H1 (cell line): ENCODE measurements around the gene RUVBL2. TPM values are rescaled to one million over a fixed set of nuclear protein-coding genes. Genes with fewer than 3 reads are reported as not detected.

Source experiments
- CTCF ChIA-PET: fragments of 300-600 bp; sonication (Branson Sonifier 250); formaldehyde crosslinking; loops from one replicate; lab custom pipeline; 2021; ENCODE audit not compliant: partially characterized antibody; lab: Charles Lee
- POLR2A ChIA-PET: fragments of 300-600 bp; sonication (Branson Sonifier 250); formaldehyde crosslinking; loops from one replicate; lab custom pipeline; 2021; ENCODE audit warnings: inconsistent platforms; ENCODE audit not compliant: partially characterized antibody; lab: Charles Lee
- DNase-seq, 2 experiments: peaks; one replicate each; pipeline versions ENCODE4 v3.0.0 to v3.0.0-alpha.2; 2010 to 2022; ENCODE audit warnings: low spot score in 2 of 2, low read depth in 1 of 2, mixed read lengths in 1 of 2
- FAIRE-seq: peaks from 2 replicates; lab custom pipeline; 2011; peaks lifted over from hg19 to GRCh38; lab: Jason Lieb, UNC
- H2AFZ ChIP-seq: 2 replicates; pipeline ENCODE4 v1.8.1; 2012; ENCODE audit warnings: low read length, inconsistent platforms
- H2AK5ac ChIP-seq: 2 replicates; pipeline ENCODE4 v1.6.1; 2013; ENCODE audit warnings: low read depth, low read length
- H2BK120ac ChIP-seq: replicated peaks from 2 replicates; pipeline ENCODE3; 2013; ENCODE audit warnings: low read depth, low read length, inconsistent platforms
- H2BK12ac ChIP-seq: 2 replicates; pipeline ENCODE4 v1.6.1; 2013; ENCODE audit warnings: low read depth, low read length
- H2BK15ac ChIP-seq: 2 replicates; pipeline ENCODE4 v1.6.1; 2013; ENCODE audit warnings: low read length
- H2BK20ac ChIP-seq: 2 replicates; pipeline ENCODE4 v1.6.1; 2013; ENCODE audit warnings: low read length
- H2BK5ac ChIP-seq: 2 replicates; pipeline ENCODE4 v1.6.1; 2013; ENCODE audit warnings: low read depth, low read length
- H3K14ac ChIP-seq: 2 replicates; pipeline ENCODE4 v1.6.1; 2013; ENCODE audit warnings: inconsistent platforms; ENCODE audit not compliant: insufficient read length
- H3K18ac ChIP-seq: 2 replicates; pipeline ENCODE4 v1.6.1; 2013; ENCODE audit warnings: low read length; ENCODE audit errors: extremely low read depth
- H3K23ac ChIP-seq: 2 replicates; pipeline ENCODE4 v1.6.1; 2013; ENCODE audit warnings: inconsistent platforms; ENCODE audit not compliant: insufficient read length
- H3K23me2 ChIP-seq: 2 replicates; pipeline ENCODE4 v1.6.1; 2013; ENCODE audit warnings: low read depth, low read length
- H3K27ac ChIP-seq: 2 replicates; pipeline ENCODE4 v1.6.1; 2011; ENCODE audit warnings: low read depth, low read length, inconsistent platforms
- H3K27me3 ChIP-seq, 4 experiments: replicated peaks in 1 of 4; 1 replicate in 1 of 4; 2 replicates in 3 of 4; pipeline versions ENCODE4 v1.6.1 to v1.8.1; 2011 to 2013; ENCODE audit warnings: low read length in 3 of 4, mild to moderate bottlenecking in 3 of 4, inconsistent platforms in 2 of 4, mixed read lengths in 2 of 4, moderate library complexity in 1 of 4; ENCODE audit not compliant: control insufficient read depth in 3 of 4, insufficient read depth in 3 of 4; ENCODE audit errors: extremely low read depth in 1 of 4
- H3K36me3 ChIP-seq, 4 experiments: 2 replicates each; pipeline versions ENCODE4 v1.6.1 to v1.8.1; 2011 to 2013; ENCODE audit warnings: mild to moderate bottlenecking in 4 of 4, low read length in 3 of 4, moderate library complexity in 2 of 4, control low read depth in 1 of 4, inconsistent platforms in 1 of 4; ENCODE audit not compliant: insufficient read depth in 4 of 4, control insufficient read depth in 2 of 4
- H3K4ac ChIP-seq: replicated peaks from 2 replicates; pipeline ENCODE3; 2013; ENCODE audit warnings: low read length, low read depth, mixed read lengths, inconsistent platforms; ENCODE audit not compliant: insufficient read length
- H3K4me1 ChIP-seq, 4 experiments: replicated peaks in 1 of 4; 1 replicate in 1 of 4; 2 replicates in 3 of 4; pipeline versions ENCODE4 v1.6.1 to v1.8.1; 2011 to 2013; ENCODE audit warnings: low read length in 3 of 4, inconsistent platforms in 2 of 4, mixed read lengths in 1 of 4; ENCODE audit not compliant: insufficient read depth in 4 of 4, control insufficient read depth in 3 of 4
- H3K4me2 ChIP-seq, 2 experiments: 2 replicates each; pipeline versions ENCODE4 v1.6.1 to v1.8.1; 2011 to 2013; ENCODE audit warnings: low read depth in 2 of 2, low read length in 2 of 2, control low read depth in 1 of 2, inconsistent platforms in 1 of 2, mild to moderate bottlenecking in 1 of 2; ENCODE audit not compliant: insufficient read depth in 1 of 2
- H3K4me3 ChIP-seq, 4 experiments: fragments of 200-600, 300-600 bp in 1 of 4; sonication (generic), shearing (Covaris generic), sonication (Bioruptor Twin) in 1 of 4; 2 replicates each; pipeline versions ENCODE4 v1.5.1 to v1.8.1; 2011 to 2016; ENCODE audit warnings: low read length in 4 of 4, low read depth in 3 of 4, control low read depth in 2 of 4, inconsistent platforms in 2 of 4, mild to moderate bottlenecking in 2 of 4, mixed read lengths in 1 of 4, moderate library complexity in 1 of 4; ENCODE audit not compliant: insufficient read depth in 2 of 4; ENCODE audit errors: extremely low read depth in 1 of 4
- H3K56ac ChIP-seq: replicated peaks from 2 replicates; pipeline ENCODE3; 2013; ENCODE audit warnings: low read depth, mild to moderate bottlenecking, mixed read lengths, low read length, inconsistent platforms; ENCODE audit not compliant: insufficient read length
- H3K79me1 ChIP-seq: 2 replicates; pipeline ENCODE4 v1.6.1; 2013; ENCODE audit warnings: low read depth, low read length, control low read depth
- H3K79me2 ChIP-seq, 2 experiments: 2 replicates each; pipeline versions ENCODE4 v1.6.1 to v1.8.1; 2012 to 2013; ENCODE audit warnings: low read length in 2 of 2, mild to moderate bottlenecking in 2 of 2, inconsistent platforms in 1 of 2; ENCODE audit not compliant: insufficient read depth in 2 of 2, control insufficient read depth in 1 of 2
- H3K9ac ChIP-seq, 4 experiments: replicated peaks in 1 of 4; 1 replicate in 1 of 4; 2 replicates in 3 of 4; pipeline versions ENCODE4 v1.6.1 to v1.8.1; 2011 to 2013; ENCODE audit warnings: low read depth in 3 of 4, low read length in 3 of 4, control low read depth in 2 of 4, mild to moderate bottlenecking in 2 of 4, moderate library complexity in 2 of 4, inconsistent platforms in 1 of 4; ENCODE audit errors: extremely low read depth in 1 of 4
- H3K9me3 ChIP-seq, 2 experiments: 2 replicates each; pipeline versions ENCODE4 v1.6.1 to v1.8.1; 2012 to 2013; ENCODE audit warnings: mild to moderate bottlenecking in 2 of 2, moderate library complexity in 2 of 2, control low read depth in 1 of 2, inconsistent platforms in 1 of 2, low read depth in 1 of 2, low read length in 1 of 2, mixed read lengths in 1 of 2; ENCODE audit not compliant: insufficient read depth in 2 of 2
- H4K20me1 ChIP-seq, 2 experiments: replicated peaks in 1 of 2; 2 replicates each; pipeline versions ENCODE3 to v1.8.1; 2011 to 2013; ENCODE audit warnings: inconsistent platforms in 2 of 2, low read length in 2 of 2, mild to moderate bottlenecking in 1 of 2; ENCODE audit not compliant: insufficient read depth in 2 of 2, control insufficient read depth in 1 of 2
- H4K5ac ChIP-seq: 2 replicates; pipeline ENCODE4 v1.6.1; 2013; ENCODE audit warnings: low read length, low read depth, mixed read lengths, inconsistent platforms; ENCODE audit not compliant: insufficient read length
- H4K8ac ChIP-seq: 2 replicates; pipeline ENCODE4 v1.8.0; 2013; ENCODE audit warnings: mild to moderate bottlenecking, moderate library complexity, low read length, inconsistent platforms; ENCODE audit not compliant: insufficient read depth; ENCODE audit errors: extremely low read depth
- H4K91ac ChIP-seq: replicated peaks from 2 replicates; pipeline ENCODE3; 2013; ENCODE audit warnings: low read length, mixed read lengths, inconsistent platforms; ENCODE audit not compliant: insufficient read length
- ATF2 ChIP-seq: IDR thresholded peaks from 2 replicates; pipeline ENCODE4 v1.6.1; 2012; ENCODE audit warnings: low read length, inconsistent platforms
- ATF3 ChIP-seq: IDR thresholded peaks from 2 replicates; pipeline ENCODE4 v1.6.1; 2011; ENCODE audit warnings: low read depth, mild to moderate bottlenecking, low read length; ENCODE audit not compliant: insufficient read depth
- CBX8 ChIP-seq: fragments of 300-800, 300-1000 bp; sonication (generic); IDR thresholded peaks from 2 replicates; pipeline ENCODE4 v1.7.1; 2016; ENCODE audit warnings: low read depth, low read length, borderline replicate concordance
- KDM4A ChIP-seq: IDR thresholded peaks from one replicate; pipeline ENCODE4 v1.7.1; 2012; ENCODE audit warnings: low read depth, mild to moderate bottlenecking, moderate library complexity, low read length, inconsistent platforms; ENCODE audit not compliant: severe bottlenecking
- NANOG ChIP-seq: IDR thresholded peaks from 2 replicates; pipeline ENCODE4 v1.6.1; 2011; ENCODE audit warnings: low read length, low read depth, mild to moderate bottlenecking, inconsistent platforms; ENCODE audit not compliant: insufficient read depth, poor library complexity, severe bottlenecking
- PHF8 ChIP-seq: fragments of 200-600 bp; sonication (generic); conservative IDR thresholded peaks from 2 replicates; pipeline ENCODE4 v1.7.1; 2012; ENCODE audit warnings: low read depth, mild to moderate bottlenecking, inconsistent platforms, low read length, moderate library complexity
- SRF ChIP-seq: IDR thresholded peaks from 2 replicates; pipeline ENCODE4 v1.6.1; 2011; ENCODE audit warnings: mild to moderate bottlenecking, low read depth, low read length, moderate library complexity
- TCF12 ChIP-seq: IDR thresholded peaks from 2 replicates; pipeline ENCODE4 v1.6.1; 2011; ENCODE audit warnings: low read depth, mild to moderate bottlenecking, low read length
- TEAD4 ChIP-seq: IDR thresholded peaks from 2 replicates; pipeline ENCODE4 v1.6.1; 2012; ENCODE audit warnings: low read depth, low read length, inconsistent platforms, mixed read lengths
- WGBS, 2 experiments: shearing (Covaris generic) in 1 of 2; methylation state at CpG; one replicate each; pipeline versions ENCODE4 v1.1.6 to v1.1.7; 2013 to 2015; ENCODE audit warnings: low lambda C conversion rate in 2 of 2, mixed read lengths in 2 of 2, inconsistent platforms in 1 of 2, low coverage in 1 of 2, missing lambda C conversion rate in 1 of 2; ENCODE audit not compliant: insufficient replicate concordance in 2 of 2, insufficient coverage in 1 of 2, insufficient read length in 1 of 2; ENCODE audit errors: extremely low coverage in 1 of 2, missing lambda C conversion rate in 1 of 2; 5-methylcytosine and 5-hydroxymethylcytosine counted together
- polyA plus RNA-seq, 7 experiments: library from polyadenylated mRNA; depleted of rRNA in 3 of 7; stranded (reverse) in 5 of 7; unstranded in 2 of 7; fragments of >200 nt in 5 of 7; fragments of 200-250 nt in 2 of 7; gene quantifications; 1 replicate in 5 of 7; 2 replicates in 1 of 7; 4 replicates in 1 of 7; pipeline versions ENCODE4 v1.2.1 to v1.2.3, GENCODE V29; 2011 to 2013; ENCODE audit warnings: missing spikeins in 2 of 7, mixed read lengths in 2 of 7
- total RNA-seq: library from RNA; stranded (reverse); fragmentation: NEBNext Ultra II Directional; extraction: Animal tissue kit (Norgen Biotek cat#: 25700); gene quantifications from 2 replicates; pipeline ENCODE4 v1.2.1, GENCODE V29; 2021
- TF ChIP-seq, protein P1 (sequence below): IDR thresholded peaks from 2 replicates; pipeline ENCODE4 v1.6.1; 2011; ENCODE audit warnings: low read length, improper control_type of control experiment

RUVBL2 gene
- total and polyA plus RNA-seq, 2 of the 8 experiments (the other 6 are each of a cell fraction or from before 2014, with no cell fraction given): 152 to 247 TPM

DNA sequence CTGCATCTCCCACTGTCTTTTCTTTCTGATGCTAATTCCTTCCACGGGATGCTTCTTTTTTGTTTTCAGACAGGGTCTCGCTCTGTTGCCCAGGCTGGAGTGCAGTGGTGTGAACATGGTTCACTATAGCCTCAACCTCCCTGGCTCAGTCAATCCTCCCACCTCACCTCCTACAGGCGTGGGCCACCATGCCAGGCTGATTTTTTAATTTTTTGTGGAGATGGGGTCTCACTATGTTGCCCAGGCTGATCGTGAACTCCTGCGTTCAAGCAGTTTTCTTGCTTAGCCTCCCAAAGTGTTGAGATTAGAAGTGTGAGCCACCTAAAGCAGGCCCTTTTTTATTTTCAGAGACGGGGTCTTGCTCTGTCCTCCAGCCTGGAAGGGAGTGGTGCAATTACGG, 5.4 kb upstream of the RUVBL2 start:
- Histone ChIP-seq H3K79me1 (peaks cover 4% of the 10 kb centered on the region), H3K9me3 (no peaks in the 10 kb centered on the region), H3K14ac (no peak overlapping the region), H3K56ac (no peak overlapping the region), H3K9ac (no peak overlapping the region), H2BK15ac (no peak overlapping the region), H3K4me1 (peaks cover 0 to 1% (median 0%) of the 10 kb centered on the region in 4 experiments; a peak in 2 of 7 replicates), H4K20me1 (peaks cover 0 to 10% of the 10 kb centered on the region in 2 experiments), H2BK20ac (no peak overlapping the region), H4K5ac (no peak overlapping the region), H3K23ac (no peak overlapping the region), H3K23me2 (peaks cover 4% of the 10 kb centered on the region; the same call in 1 of the 2 replicates), H2BK120ac (no peak overlapping the region), H3K27ac (no peak overlapping the region), H2BK12ac (no peak overlapping the region), H3K79me2 (peaks cover 0 to 7% of the 10 kb centered on the region in 2 experiments; a peak in 1 of 4 replicates), H2AK5ac (no peak overlapping the region), H4K8ac (no peak overlapping the region), H3K18ac (no peak overlapping the region), H2AFZ (no peak overlapping the region), H3K36me3 (peaks cover 3 to 25% (median 10%) of the 10 kb centered on the region in 4 experiments; a peak in 5 of 8 replicates), H2BK5ac (no peak overlapping the region), H3K4me2 (no peak overlapping the region), H3K4me3 (no peak overlapping the region), H3K4ac (no peak overlapping the region), H3K27me3 (no peaks in the 10 kb centered on the region), H4K91ac (no peak overlapping the region)
- ChIA-PET CTCF (interaction anchor here (1.2 to 2.9 kb wide), 2 partner anchors 11 to 17 kb away, joined by 5 to 13 read pairs; no protein-coding TSS in a partner anchor), POLR2A (interaction anchor here (1.1 to 1.2 kb wide), 2 partner anchors 19 to 20 kb away, joined by 3 read pairs; no protein-coding TSS in a partner anchor)
- FAIRE-seq (no peak), DNase-seq (no peak)
- WGBS, 2 experiments: 90% methylated on average over 7 of the region's 7 CpGs; no CpG with 5 or more reads in 1 of the 2 experiments
- TF ChIP-seq ATF3 (no peak), KDM4A (no peak), TCF12 (no peak), ATF2 (no peak), SRF (no peak), PHF8 (no peak), CBX8 (no peak), TEAD4 (no peak), NANOG (no peak)
- TF ChIP-seq, protein P1, sequence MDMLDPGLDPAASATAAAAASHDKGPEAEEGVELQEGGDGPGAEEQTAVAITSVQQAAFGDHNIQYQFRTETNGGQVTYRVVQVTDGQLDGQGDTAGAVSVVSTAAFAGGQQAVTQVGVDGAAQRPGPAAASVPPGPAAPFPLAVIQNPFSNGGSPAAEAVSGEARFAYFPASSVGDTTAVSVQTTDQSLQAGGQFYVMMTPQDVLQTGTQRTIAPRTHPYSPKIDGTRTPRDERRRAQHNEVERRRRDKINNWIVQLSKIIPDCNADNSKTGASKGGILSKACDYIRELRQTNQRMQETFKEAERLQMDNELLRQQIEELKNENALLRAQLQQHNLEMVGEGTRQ: no peak
